ENCODE data around the gene RAB11FIP4.

Gene RAB11FIP4

DNA sequence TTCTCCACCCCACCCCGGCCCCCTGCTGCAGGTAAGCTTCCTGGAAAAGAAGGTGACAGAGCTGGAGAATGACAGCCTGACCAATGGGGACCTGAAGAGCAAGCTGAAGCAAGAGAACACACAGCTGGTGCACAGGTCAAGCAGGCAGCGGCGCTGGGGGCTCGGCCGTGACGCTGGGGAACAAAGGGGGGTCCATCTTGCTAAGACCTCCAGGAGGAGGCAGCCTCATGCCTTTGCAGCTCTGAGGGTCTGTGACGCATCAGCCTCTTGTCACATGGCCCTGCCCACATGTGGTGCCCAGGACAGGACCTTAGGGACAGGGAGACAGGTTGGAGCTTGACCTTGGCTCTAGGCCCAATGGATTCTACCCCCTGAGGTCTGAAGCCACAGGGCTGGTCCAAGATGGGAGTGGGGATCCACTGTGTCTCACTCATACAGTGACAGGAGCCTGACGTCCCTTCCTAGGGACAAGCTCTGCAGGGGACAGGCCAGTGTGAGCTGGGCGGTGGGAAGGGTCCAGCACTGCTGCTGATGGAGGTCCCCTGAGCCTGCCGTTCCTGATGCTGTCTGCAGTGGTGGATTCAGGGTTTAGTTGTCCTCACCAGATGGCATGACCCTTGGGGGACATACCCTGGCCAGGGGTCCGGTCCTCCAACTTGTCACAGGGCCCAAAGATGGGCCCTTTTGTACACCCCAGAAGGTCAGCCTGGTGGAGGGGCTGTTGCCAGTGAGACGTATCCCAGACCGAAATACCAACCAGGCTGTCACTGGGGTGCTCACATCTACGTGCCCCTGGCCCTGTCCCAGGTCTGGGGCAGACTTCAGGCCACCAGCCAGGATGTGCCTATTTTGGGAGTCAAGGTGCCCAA, 132.6 kb downstream of the RAB11FIP4 start:
- Histone ChIP-seq H3K9me3 (ENCODE audit: control insufficient read depth, insufficient read depth, low read length) (no peaks in the 10 kb centered on the region), H3K4me1 (ENCODE audit: control insufficient read depth, insufficient read depth, low read length) (no peaks in the 10 kb centered on the region), H3K36me3 (ENCODE audit: control insufficient read depth, insufficient read depth, low read length) (peaks cover 66% of the 10 kb centered on the region), H3K9ac (ENCODE audit: low read depth, low read length) (no peak overlapping the region), H3K27ac (ENCODE audit: low read depth, low read length) (no peak overlapping the region), H3K27me3 (ENCODE audit: control insufficient read depth, insufficient read depth, low read length) (no peaks in the 10 kb centered on the region), H3K4me3 (ENCODE audit: low read depth, low read length) (no peak overlapping the region)

GRCh38 chr17:31524926-31525800, 133.7 kb downstream of the RAB11FIP4 start:
- H3K9me3 ChIP-seq (ENCODE audit: control insufficient read depth, insufficient read depth, low read length), result no peaks in the 10 kb centered on the region
- no peaks in the 10 kb centered on the region for H3K4me1 ChIP-seq (ENCODE audit: control insufficient read depth, insufficient read depth, low read length)
- no peaks in the 10 kb centered on the region for H3K27me3 ChIP-seq (ENCODE audit: control insufficient read depth, insufficient read depth, low read length)
- no peak overlapping the region for H3K9ac ChIP-seq (ENCODE audit: low read depth, low read length)
- peak overlapping the region; percentile 17 for H3K27ac ChIP-seq (ENCODE audit: low read depth, low read length)
- H3K4me3 ChIP-seq (ENCODE audit: low read depth, low read length), result no peak overlapping the region
- peaks cover 74% of the 10 kb centered on the region for H3K36me3 ChIP-seq (ENCODE audit: control insufficient read depth, insufficient read depth, low read length)

- no peak overlapping the region for H3K4me3 ChIP-seq (ENCODE audit: low read depth, low read length)
- no peaks in the 10 kb centered on the region for H3K9me3 ChIP-seq (ENCODE audit: control insufficient read depth, insufficient read depth, low read length)
- no peak overlapping the region for H3K27ac ChIP-seq (ENCODE audit: low read depth, low read length)
- H3K36me3 ChIP-seq (ENCODE audit: control insufficient read depth, insufficient read depth, low read length), result peaks cover 77% of the 10 kb centered on the region
- no peak overlapping the region for H3K9ac ChIP-seq (ENCODE audit: low read depth, low read length)
- no peaks in the 10 kb centered on the region for H3K4me1 ChIP-seq (ENCODE audit: control insufficient read depth, insufficient read depth, low read length)
- H3K27me3 ChIP-seq (ENCODE audit: control insufficient read depth, insufficient read depth, low read length), result no peaks in the 10 kb centered on the region
Measured at GRCh38 chr17:31525801-31526549, 134.5 kb downstream of the RAB11FIP4 start.

DNA sequence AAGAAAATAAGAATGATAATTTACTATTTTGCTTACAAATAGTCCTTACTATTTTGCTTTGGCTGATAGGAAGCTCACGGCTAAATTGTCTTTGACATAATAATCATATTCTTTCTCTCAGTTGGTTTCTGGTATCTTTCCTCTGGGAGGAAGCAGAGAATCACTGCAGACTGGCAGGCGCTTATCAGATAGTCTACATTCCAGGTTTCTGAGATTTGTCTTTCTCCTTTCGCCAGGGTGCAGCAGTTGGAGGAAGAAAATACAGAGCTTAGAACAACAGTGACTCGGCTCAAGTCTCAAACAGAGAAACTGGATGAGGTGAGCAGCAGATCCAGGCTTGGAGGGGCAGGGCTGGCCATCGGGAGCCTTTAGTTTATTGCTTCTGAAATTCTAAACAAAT, 136.1 kb downstream of the RAB11FIP4 start:
- Histone ChIP-seq H3K9ac (ENCODE audit: low read depth, low read length) (no peak overlapping the region), H3K36me3 (ENCODE audit: control insufficient read depth, insufficient read depth, low read length) (peaks cover 78% of the 10 kb centered on the region), H3K27ac (ENCODE audit: low read depth, low read length) (no peak overlapping the region), H3K27me3 (ENCODE audit: control insufficient read depth, insufficient read depth, low read length) (no peaks in the 10 kb centered on the region), H3K9me3 (ENCODE audit: control insufficient read depth, insufficient read depth, low read length) (no peaks in the 10 kb centered on the region), H3K4me3 (ENCODE audit: low read depth, low read length) (no peak overlapping the region), H3K4me1 (ENCODE audit: control insufficient read depth, insufficient read depth, low read length) (no peaks in the 10 kb centered on the region)

DNA sequence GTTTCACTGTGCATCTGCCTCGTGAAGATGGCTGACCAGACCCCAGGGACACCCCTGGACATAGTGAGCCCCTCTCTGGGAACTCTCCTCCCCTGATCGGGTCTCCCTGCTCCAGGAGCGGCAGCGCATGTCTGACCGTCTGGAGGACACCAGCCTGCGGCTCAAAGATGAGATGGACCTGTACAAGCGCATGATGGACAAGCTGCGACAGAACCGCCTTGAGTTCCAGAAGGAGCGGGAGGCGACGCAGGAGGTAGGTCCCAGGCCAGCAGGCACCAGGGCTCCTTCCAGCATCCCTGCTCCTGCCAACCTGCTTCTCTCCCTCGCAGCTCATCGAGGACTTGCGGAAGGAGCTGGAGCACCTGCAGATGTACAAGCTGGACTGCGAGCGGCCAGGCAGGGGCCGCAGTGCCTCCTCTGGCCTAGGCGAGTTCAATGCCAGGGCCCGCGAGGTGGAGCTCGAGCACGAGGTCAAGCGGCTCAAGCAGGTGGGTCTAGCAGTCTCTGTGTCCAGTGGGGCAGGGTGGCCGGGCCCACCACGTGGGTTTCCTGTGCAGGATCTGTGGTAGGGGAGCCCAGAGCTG, 136.9 kb downstream of the RAB11FIP4 start:
- Histone ChIP-seq H3K9me3 (ENCODE audit: control insufficient read depth, insufficient read depth, low read length) (no peaks in the 10 kb centered on the region), H3K4me1 (ENCODE audit: control insufficient read depth, insufficient read depth, low read length) (0 out of 2 replicates have a peak, but pooled peaks cover 2% of the 10 kb centered on the region), H3K27ac (ENCODE audit: low read depth, low read length) (no peak overlapping the region), H3K27me3 (ENCODE audit: control insufficient read depth, insufficient read depth, low read length) (no peaks in the 10 kb centered on the region), H3K36me3 (ENCODE audit: control insufficient read depth, insufficient read depth, low read length) (peaks cover 76% of the 10 kb centered on the region), H3K4me3 (ENCODE audit: low read depth, low read length) (no peak overlapping the region), H3K9ac (ENCODE audit: low read depth, low read length) (no peak overlapping the region)

- Histone ChIP-seq H3K36me3 (ENCODE audit: control insufficient read depth, insufficient read depth, low read length) (peaks cover 65% of the 10 kb centered on the region), H3K27me3 (ENCODE audit: control insufficient read depth, insufficient read depth, low read length) (no peaks in the 10 kb centered on the region), H3K27ac (ENCODE audit: low read depth, low read length) (no peak overlapping the region), H3K9ac (ENCODE audit: low read depth, low read length) (no peak overlapping the region), H3K9me3 (ENCODE audit: control insufficient read depth, insufficient read depth, low read length) (no peaks in the 10 kb centered on the region), H3K4me1 (ENCODE audit: control insufficient read depth, insufficient read depth, low read length) (0 out of 2 replicates have a peak, but pooled peaks cover 3% of the 10 kb centered on the region), H3K4me3 (ENCODE audit: low read depth, low read length) (no peak overlapping the region)
Measured at GRCh38 chr17:31529841-31530251, 138.4 kb downstream of the RAB11FIP4 start.

- Histone ChIP-seq H3K4me3 (ENCODE audit: low read depth, low read length) (no peak overlapping the region), H3K9me3 (ENCODE audit: control insufficient read depth, insufficient read depth, low read length) (no peaks in the 10 kb centered on the region), H3K27ac (ENCODE audit: low read depth, low read length) (no peak overlapping the region), H3K36me3 (ENCODE audit: control insufficient read depth, insufficient read depth, low read length) (peaks cover 65% of the 10 kb centered on the region), H3K27me3 (ENCODE audit: control insufficient read depth, insufficient read depth, low read length) (no peaks in the 10 kb centered on the region), H3K4me1 (ENCODE audit: control insufficient read depth, insufficient read depth, low read length) (0 out of 2 replicates have a peak, but pooled peaks cover 3% of the 10 kb centered on the region), H3K9ac (ENCODE audit: low read depth, low read length) (no peak overlapping the region)
Measured at GRCh38 chr17:31530391-31530985, 139.0 kb downstream of the RAB11FIP4 start.

DNA sequence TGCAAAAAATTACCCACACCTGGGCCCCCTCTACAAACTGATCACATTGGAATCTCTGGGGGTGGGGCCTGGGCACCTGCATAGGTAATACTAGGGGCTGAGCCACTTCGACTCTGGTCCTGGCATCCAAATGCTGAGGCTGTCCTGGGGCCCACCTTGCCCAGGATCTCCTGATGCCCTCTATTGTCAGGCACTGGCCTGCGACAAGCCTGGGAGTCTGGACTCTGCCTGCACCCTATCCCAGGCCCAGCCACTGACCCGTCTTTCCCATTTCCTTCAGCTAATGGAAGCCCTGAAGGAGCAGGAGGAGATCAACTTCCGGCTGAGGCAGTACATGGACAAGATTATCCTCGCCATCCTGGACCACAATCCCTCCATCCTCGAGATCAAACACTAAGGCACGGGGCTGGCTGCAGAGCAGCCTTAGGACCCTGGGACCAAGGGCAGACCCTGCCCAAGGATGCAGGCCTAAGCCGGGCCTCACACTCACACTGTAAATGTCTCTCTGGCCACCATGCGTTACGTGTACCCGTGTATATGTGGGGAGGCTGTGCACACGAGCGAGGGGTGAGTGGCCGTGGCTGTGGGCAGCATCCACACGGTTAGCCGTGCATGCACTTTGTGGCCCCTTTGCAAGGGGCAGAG, 140.0 kb downstream of the RAB11FIP4 start:
- no peaks in the 10 kb centered on the region for H3K9me3 ChIP-seq (ENCODE audit: control insufficient read depth, insufficient read depth, low read length)
- no peak overlapping the region for H3K4me3 ChIP-seq (ENCODE audit: low read depth, low read length)
- no peak overlapping the region for H3K9ac ChIP-seq (ENCODE audit: low read depth, low read length)
- H3K4me1 ChIP-seq (ENCODE audit: control insufficient read depth, insufficient read depth, low read length), result 0 out of 2 replicates have a peak, but pooled peaks cover 3% of the 10 kb centered on the region
- H3K27ac ChIP-seq (ENCODE audit: low read depth, low read length), result no peak overlapping the region
- H3K27me3 ChIP-seq (ENCODE audit: control insufficient read depth, insufficient read depth, low read length), result no peaks in the 10 kb centered on the region
- peaks cover 63% of the 10 kb centered on the region for H3K36me3 ChIP-seq (ENCODE audit: control insufficient read depth, insufficient read depth, low read length)

GRCh38 chr17:31532081-31532480, 140.6 kb downstream of the RAB11FIP4 start:
- H3K36me3 ChIP-seq (ENCODE audit: control insufficient read depth, insufficient read depth, low read length), result peaks cover 59% of the 10 kb centered on the region
- H3K4me1 ChIP-seq (ENCODE audit: control insufficient read depth, insufficient read depth, low read length), result 0 out of 2 replicates have a peak, but pooled peaks cover 3% of the 10 kb centered on the region
- no peak overlapping the region for H3K27ac ChIP-seq (ENCODE audit: low read depth, low read length)
- no peak overlapping the region for H3K4me3 ChIP-seq (ENCODE audit: low read depth, low read length)
- H3K9ac ChIP-seq (ENCODE audit: low read depth, low read length), result no peak overlapping the region
- no peaks in the 10 kb centered on the region for H3K9me3 ChIP-seq (ENCODE audit: control insufficient read depth, insufficient read depth, low read length)
- no peaks in the 10 kb centered on the region for H3K27me3 ChIP-seq (ENCODE audit: control insufficient read depth, insufficient read depth, low read length)

Measured in HUES48 (cell line).